Measurements from ENCODE around the gene TRAPPC3.

The TRAPPC3 gene

DNA sequence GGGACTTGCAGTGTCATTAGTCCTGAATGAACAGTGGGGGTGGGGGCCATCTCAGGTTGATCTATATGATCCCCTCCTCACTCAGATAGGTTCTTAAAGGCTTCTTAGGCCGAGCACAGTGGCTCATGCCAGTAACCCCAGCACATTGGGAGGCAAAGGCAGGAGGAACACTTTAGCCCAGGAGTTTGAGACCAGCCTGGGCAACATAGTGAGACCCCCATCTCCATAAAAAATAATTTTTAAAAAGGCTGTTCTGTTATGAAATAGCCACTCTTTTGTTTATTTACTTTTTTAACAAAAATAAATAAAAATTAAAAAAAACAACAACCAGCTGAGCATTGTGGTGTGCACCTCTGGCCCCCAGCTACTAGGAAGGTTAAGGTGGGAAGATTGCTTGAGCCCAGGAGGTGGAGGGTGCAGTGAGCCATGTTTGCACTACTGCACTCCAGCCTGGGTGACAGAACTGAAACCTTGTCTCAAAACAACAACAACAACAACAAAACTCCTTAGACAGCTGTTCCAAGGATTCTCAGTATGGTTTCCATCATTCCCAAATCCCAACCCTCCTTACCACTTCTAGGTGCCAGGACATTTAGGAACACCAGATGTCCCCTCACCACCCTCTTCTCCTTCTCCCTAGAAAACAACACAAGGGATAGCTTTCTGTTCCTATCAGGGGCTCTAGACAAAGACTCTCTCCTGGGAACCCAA lies 2.0 kb upstream of the TRAPPC3 start:
- DNase-seq: no peak

DNA sequence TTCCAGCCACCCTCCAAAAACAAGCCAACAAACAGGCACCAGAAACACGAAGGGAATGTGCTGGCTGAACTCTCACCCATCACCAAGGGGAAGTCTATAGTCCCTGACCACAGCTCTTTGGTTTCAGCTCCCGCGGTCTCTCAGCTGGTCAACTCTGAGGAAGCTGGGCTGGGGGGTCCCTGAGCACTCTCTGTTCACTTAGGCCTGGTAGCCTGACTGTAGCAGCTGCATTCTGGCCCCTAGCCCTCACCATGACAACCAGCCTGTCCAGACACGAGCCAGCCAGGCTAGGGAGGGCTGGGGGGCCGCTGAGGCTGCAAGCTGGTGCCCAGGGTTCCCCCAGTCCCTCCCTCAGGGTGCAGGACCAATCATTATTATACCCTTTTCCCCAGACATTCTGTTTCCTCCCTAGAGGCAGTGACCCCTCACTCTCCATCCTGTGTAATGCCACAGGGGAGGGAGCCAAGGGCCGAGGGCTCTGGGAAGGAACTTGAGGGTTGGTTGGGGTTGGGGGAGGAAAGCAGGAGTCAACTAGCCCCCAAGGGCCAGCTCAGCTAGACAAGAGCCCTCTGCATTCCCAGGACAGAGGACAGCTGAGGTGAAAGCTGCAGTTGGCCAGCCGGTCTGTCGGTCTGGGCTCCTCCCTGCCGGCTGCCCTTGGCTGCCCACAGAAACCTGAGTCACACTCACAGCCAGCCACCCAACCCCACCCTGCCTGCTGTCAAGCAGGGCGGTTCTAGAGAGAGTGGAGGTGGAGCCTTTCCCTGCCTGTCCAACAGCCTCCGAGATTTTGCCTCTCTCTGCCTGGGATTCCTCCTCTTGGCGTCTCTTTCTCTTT lies 1.2 kb upstream of the TRAPPC3 start:
- peak; percentile 91 for DNase-seq

DNA sequence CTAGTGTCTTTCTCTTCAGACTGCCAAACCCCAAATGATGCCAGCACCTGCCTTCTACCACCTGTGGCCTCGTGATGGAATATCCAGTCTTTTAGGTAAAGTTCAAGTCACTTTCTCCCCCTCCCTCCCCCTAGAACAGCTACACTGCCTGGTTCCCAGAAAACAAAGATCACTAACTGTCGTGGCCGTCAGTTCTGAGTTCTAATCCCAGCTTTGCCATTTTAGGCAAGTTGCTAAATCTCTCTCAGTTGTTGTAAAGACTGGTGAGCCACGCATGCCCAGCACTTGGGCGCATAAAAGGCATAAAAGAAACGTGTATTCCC lies 648 bp upstream of the TRAPPC3 start:
- no peak for DNase-seq

DNA sequence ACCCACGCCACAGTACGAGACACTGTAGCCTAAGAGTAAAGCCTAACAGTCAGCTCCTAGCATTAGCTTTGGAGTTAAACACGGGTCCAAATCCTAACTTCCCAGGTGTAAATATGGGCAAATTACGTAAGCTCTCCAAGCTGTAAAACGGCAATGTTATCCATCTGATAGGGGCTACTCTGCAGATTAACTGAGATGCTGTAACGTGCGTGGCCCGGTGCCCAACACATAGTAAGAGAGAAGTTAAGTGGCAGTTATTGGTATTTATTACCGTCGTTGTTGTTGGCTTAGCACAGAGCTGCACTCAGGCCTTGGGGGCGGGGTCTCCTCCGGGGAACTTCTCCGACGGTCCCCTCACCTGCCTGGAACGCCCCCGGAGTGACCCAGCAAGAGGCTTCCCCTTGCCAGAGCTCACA lies 457 bp downstream of the TRAPPC3 start:
- no peak for DNase-seq

DNA sequence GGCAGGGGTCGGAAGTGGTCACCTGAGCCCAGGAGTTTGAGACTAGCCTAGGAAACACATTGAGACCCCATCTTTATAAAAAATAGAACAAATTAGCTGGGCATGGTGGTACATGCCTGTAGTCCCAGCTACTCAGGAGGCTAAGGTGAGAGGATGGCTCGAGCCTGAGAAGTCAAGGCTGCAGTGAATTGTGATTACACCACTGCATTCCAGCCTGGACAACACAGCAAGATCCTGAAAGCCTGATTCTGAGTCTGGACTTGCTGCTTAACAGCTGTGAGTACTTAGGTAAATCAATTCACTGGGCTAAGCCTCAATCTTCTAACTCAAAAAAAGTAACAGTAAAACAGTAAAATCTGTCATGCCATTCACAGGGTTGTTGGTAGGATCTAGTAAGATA lies 4.9 kb downstream of the TRAPPC3 start:
- no peak for DNase-seq

DNA sequence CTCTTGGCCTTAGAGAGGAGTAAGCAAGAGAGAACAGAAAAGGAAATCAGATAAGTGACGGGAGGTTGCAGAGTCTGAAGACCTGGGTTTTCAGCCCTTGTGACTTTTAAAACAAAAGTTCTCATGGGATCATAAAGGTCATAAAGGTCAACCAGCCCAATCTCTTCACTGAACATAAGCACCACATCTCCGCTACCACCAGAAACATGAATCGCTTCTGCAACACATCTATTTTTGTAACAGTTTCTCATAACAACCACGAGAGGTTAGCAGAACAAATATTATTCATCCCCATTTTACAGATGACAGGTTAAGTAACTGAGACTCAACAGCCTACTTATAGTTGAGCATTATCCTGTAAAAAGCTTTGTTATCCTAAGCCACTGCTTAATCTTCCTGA lies 5.9 kb downstream of the TRAPPC3 start:
- no peak for DNase-seq

DNA sequence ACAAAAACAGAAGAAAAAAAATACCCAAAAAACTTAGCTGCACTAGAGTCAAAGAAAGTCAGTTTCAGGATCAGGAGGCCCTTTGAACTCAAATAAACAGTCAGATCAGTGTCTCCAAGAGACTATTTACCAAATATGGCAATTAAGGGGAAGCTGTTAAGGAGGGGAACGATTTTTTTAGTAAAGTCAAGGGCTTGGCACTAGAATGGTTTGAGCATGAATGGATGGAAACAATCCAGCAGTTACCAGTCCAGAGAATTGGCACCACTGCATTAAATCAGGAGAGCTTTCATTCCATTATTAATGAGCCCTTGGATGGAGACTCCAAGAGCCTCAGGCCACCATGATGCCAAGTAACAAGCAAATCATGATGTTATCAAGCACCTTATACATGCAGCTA lies 7.2 kb downstream of the TRAPPC3 start:
- DNase-seq: no peak

DNA sequence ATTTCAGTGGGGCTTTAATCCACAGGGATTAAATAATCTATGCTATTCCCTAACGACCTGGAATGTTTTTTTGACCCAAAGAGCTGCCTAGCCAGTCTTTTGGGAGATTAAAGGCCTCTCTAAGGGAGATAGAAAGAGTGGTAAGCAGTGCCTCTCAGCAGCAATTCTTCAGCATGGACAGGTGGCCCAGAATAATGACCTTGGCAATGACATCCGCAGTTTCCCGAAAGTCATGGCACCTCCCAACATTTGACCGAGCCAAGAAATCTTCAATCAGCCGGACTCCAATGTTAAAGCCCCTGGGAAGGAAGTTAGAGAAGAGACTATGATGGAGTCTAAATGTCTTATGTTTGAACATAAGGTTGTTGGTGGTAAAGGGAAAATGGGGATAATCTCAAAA lies 9.8 kb downstream of the TRAPPC3 start:
- no peak for DNase-seq

DNA sequence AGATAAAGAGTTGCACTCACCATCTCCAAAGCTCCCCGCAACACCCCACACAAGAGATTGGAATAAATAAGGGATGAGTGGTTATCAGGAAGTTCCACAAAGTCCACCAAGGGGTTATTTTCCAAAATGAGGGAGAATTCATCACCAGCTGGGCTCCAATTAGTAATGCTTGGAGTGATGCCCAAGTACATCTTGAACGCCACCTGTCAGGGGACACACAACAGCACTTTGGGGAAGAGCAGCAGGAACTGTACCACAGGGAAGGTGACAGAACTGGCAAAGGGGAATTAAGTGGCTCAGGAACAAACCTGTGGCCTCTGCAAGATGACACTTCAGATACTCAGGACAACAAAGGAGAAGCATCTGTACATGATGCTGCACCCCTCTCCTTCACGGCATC lies 11.5 kb downstream of the TRAPPC3 start:
- peak; percentile 34 to 41 for DNase-seq

DNA sequence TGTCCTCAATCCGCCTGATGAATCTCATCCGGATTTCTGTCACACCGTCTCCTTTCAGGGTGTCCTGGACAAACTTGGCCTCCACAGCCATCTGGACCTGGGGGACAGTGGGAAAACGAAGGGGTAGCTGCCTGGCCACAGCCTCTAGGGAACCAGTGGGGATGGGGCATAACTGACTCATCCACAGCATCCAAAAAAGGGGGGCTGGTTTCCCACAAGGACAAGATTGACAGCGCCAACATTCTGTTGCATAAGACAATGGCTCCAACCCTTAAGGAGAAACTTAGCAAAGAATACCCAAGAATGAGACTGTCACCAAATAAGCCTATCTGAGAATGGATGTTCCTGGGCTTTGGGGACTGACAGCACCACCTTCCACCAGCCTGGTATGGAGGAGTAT lies 12.1 kb downstream of the TRAPPC3 start:
- DNase-seq: no peak

DNA sequence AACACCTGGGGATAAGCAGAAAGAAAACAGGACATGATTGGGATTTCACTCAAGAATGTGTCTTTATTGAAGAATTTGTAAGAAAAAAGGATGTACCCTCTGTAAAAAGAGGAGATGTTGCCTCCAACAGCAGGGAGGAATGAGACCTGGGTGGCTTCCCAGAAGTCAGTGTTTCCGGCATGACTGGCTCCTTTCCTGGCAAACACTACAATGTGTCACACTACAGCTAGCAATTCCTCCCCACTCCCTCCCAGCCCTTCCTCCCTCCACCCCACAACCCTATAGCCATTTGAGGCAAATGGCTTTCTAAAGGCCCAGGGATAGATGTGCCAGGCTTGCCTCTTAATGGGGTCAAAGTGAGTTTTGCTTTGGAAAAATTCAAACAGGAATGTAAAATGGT lies 12.8 kb downstream of the TRAPPC3 start:
- DNase-seq: no peak

DNA sequence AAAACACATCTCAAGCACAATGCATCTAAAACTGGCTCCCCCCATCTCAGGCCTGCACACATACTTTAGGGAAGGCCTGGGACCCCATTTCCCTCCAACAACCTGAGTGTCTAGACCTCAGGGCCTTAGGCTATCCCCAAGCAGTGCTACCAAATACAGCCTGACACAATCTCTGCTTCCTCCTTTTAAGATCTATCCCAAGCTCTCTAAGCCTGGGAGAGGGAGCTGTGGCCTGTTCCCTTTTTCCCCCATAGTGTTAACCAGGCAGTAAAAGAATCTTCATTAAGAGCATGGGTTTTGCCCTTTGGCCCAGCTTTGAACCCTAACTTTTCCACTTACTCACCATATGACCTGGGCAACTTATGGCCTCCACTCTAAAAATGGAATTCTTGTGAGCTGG lies 13.5 kb downstream of the TRAPPC3 start:
- no peak for DNase-seq

DNA sequence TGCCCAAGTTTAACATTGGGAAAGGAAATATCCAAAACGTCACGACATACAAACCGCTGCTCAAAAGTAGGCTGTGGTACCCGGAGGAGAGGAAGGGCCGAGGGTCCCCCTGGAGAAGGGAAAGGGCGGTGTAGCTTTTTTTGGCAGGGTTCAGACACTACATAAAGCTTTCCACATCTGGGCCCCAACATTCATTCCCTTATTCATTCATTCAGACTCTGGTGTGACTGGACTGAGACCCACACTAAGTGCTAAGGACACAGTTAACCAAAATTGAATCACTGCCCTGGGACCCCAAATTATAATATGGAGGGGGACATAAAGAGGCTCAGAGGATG lies 14.0 kb downstream of the TRAPPC3 start:
- DNase-seq: no peak

DNA sequence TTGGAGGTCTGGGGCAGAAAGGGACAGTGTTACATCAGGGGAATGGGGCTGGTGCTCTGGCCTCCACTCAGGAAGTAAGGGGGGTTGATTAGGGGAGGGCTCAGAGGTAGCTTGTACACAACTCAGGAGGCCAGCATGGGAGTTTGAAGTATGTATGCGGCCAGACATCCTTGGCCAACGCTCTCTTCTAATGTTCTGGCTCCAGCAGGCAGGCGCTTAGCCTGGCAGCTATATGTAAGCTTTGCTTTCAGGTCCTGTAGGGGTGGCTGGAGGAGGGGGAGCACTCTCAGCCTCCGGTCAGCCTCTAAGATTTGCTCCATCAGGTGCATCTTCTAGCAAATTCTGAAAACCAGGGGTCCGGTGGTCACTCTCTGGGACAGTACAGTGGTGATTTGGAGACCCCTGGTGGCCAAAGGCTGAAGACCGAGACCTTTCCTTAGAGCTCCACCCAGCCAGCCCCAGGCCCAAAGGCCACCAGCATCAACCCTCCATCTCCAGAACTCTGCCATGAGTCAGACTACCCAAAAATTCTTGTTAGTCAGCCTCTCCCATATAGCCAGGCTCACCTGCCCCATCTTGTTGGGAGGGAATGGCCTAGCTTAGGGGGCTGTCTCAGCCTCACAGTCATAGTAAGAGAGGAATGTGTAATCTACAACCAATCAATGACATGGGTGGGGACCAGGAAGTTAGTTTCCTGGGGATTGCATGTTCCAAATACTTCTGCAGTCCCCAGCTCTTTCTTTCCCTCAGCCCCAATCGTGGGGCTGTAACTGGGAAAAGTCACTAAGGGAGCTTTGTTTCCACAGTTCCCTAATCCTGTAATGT lies 14.6 kb downstream of the TRAPPC3 start:
- no peak for DNase-seq

DNA sequence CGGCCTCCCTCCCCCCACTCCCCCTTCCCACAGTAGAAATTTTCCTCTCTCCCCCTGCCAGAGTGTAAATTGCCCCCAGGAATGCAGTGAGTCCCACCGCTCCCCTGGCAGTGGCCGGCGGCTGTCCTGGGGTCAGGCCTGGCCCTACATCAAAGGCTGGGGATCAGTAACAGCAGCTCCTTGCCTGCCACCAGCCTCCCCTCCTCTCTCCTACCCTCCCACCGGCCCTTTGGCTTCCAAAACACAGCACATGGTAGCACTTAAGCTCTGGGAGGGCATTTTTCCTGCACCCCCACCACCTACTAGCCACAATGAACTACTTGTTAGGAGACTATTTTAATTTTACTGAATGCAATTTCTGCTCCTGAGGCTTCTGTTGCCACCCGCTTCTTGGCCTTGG lies 15.3 kb downstream of the TRAPPC3 start:
- no peak for DNase-seq

DNA sequence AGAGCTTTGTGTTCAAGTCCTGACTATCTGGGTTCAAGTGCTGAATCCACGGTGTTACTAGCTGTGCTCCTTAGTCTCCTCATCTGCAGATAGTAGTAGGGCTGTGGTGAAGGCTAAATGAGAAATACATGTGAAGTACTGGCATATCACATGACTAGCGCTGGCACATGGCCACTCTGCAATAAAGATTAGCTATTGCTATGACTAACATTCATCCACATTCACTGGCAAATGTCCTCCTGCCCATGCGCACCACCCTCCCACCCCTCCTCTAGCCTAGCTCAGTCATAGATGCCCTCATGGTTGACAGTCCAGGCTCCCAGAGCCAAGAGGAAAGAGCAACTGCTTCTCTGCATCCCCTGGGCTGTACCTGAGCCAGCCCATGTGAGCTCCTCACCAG lies 15.8 kb downstream of the TRAPPC3 start:
- DNase-seq: no peak

DNA sequence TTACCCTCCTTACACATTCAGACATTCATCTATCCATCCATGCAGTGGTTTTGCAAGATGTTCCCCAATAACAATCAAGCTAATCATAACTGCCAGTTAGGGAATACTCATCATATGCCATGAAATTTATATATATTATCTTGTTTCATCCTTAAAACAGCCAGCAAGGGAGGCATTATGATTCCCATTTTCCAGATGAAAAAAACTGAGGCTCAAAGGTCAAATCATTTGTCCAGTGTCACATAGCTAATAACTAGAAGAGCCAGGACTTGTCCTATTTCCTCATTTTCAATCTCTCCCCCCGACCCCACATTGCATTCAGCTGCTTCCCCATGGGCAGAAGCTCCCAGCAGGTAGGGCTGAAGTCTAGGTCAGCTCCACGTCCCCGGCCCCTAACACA lies 17.3 kb downstream of the TRAPPC3 start:
- no peak for DNase-seq

DNA sequence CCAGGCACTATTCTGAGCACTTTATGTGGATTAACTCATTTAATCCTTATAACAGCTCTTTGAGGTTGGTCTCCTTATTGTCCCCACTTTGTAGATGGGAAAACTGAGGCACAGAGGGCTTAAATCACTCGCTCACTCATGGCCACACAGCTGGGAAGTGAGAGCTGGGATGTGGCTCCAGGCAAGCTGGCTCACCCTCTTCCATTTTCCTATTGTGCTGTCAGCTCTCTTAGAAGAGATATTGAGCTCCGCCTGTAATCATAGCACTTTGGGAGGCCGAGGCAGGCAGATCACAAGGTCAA lies 20.4 kb downstream of the TRAPPC3 start:
- DNase-seq: no peak

DNA sequence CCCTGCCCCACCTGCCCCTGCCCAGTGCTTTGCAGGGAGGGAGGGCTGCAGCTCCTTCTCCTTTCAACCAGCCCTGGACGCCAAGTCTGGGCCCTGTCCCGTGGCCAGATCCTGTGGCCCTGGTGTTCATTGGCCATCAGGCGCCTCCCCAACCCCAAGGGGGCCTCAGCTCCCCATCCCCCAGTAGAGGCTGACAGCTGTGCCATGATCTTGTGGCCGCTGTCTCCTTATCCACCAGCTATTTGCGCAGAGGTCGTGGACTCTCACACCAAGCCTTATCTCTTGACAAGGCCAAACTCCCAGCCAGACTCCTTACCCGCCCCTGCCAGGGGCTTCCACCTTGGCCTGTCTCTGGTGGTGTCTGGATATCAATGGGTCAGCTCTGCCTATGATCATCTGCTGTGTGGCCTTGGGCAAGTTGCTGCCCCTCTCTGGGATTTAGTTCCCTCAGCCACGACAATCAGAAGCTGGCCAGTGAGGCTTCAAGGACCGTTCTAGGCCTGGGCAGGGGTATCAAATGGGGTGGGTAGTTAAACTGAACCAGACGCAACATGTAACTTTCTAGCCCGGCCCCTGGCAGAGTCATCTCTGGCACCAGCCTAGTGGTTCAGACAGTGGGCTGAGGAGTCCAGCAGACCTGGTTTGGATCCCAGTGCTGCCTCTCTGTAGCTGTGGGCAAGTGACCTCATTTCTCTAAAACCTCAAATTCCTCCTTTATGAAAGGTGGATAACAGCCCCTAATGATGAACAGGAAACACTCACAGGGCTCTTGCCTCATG lies 21.0 kb downstream of the TRAPPC3 start:
- no peak for DNase-seq

DNA sequence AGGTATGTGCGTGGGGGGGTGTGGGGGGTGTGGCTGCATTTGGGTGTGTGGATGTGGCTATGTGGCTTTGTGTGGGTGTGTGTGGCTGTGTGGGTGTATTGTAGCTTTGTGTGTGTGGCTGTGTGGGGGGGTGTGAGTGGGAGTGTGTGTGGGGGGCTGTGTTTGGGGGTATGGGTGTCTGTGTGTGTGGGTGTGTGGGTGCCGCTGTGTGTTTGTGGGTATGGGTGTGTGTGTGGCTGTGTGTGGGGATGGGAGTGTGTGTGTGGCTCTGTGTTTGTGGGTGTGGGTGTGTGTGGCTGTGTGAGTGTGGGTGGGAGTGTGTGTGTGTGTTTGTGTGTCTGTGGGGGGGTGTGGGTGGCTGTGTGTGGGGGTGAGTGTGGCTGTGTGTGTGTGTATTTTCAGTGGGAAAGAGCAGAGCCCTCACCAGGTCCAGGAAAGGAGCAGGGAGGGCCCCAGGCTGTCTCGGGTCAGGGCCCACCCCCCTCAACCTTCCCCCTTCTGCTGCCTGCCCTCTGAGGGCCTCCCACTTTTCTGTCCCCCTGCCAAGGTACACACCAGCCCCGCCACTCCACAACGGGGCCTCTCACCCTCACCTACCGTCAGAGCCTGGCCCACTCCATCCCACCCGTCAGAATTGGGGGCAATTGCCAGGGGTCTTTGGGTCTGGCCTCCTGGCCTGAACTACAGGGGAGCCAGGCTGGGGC lies 22.3 kb downstream of the TRAPPC3 start:
- DNase-seq: no peak

DNA sequence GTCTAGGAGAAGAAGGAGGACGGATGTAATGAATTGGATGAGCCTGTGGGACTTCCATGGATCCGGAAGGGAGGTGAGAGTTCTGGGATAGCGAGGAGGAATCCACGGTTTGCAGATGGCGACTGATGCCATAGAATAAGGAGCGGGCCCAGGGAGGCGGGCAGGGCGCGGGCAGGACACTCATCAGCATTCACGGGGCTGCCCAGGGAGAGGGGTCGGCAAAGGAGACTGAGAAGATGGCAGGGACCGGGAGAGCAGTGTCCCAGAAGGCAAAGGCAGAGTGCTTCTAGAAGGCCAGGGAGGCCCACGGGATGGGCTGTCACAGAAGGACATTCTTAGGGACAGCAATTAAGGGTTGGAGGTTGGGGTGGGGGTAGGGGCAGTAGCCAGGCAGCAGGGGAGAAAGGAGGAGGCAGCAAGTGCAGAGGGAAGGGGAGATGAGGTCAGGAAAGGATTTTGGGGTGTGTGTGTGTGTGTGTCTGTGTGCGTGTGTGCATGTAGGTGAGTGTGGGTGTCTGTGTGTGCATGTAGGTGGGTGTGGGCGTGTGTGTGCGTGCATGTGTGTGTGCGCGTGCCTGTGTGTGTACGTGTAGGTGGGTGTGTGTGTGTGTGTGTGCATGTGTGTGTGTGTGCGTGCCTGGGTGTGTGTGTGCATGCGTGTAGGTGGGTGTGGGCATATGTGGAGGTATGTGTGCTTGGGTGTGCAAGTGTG lies 23.1 kb downstream of the TRAPPC3 start:
- no peak for DNase-seq
